K562 (cell line): Measurements from ENCODE around the gene MED20. TPM values are rescaled to one million over a fixed set of nuclear protein-coding genes. Genes with fewer than 3 reads are reported as not detected.

Experiments
- ATAC-seq: fragments of 200-7000 bp; cut with Tn5 transposase; 3 replicates; pipeline ENCODE4 v1.9.1; 2020; ENCODE audit warnings: moderate library complexity
- BruUV-seq: library from RNA; stranded (reverse); fragments of 400-500 nt; replicated peaks from 2 replicates; lab custom pipeline; 2021; lab: Mats Ljungman, UMichigan
- CTCF ChIA-PET: fragments of 300-600 bp; formaldehyde crosslinking; extraction: SDS; loops from one replicate; lab custom pipeline; 2021; ENCODE audit warnings: low intra/inter-chr PET ratio; lab: Yijun Ruan, JAX
- POLR2A ChIA-PET: fragments of 300-600, 350-650 bp; sonication (Branson Sonifier 250); formaldehyde crosslinking; extraction: SDS; loops from one replicate; lab custom pipeline; 2021; ENCODE audit warnings: antibody characterized with exemption, inconsistent platforms; lab: Yijun Ruan, JAX
- DNase-seq, 4 experiments: peaks; one replicate each; pipeline versions ENCODE4 v3.0.0 to v3.0.0-alpha.2; 2011 to 2018; ENCODE audit warnings: low spot score in 3 of 4, mixed read lengths in 3 of 4; ENCODE audit errors: extremely low read depth in 1 of 4
- FAIRE-seq: peaks from 2 replicates; lab custom pipeline; 2011; peaks lifted over from hg19 to GRCh38; lab: Jason Lieb, UNC
- H2AFZ ChIP-seq: 2 replicates; pipeline ENCODE4 v1.6.0; 2011; ENCODE audit warnings: low read depth, low read length, control low read depth, inconsistent platforms
- H3K27ac ChIP-seq: fragments of 200-600 bp; 3 replicates; pipeline ENCODE4 v1.8.0; 2011; ENCODE audit warnings: low read depth, mild to moderate bottlenecking, control low read depth, inconsistent platforms, low read length, moderate library complexity, mixed read lengths; ENCODE audit errors: extremely low read depth
- H3K27me3 ChIP-seq, 2 experiments: fragments of 300-600 bp in 1 of 2; 2 replicates in 1 of 2; 3 replicates in 1 of 2; pipeline versions ENCODE4 v1.6.0 to v1.8.0; 2011; ENCODE audit warnings: inconsistent platforms in 2 of 2, low read length in 2 of 2, mild to moderate bottlenecking in 1 of 2, mixed read lengths in 1 of 2, moderate library complexity in 1 of 2; ENCODE audit not compliant: control insufficient read depth in 2 of 2, insufficient read depth in 2 of 2
- H3K36me3 ChIP-seq: fragments of 300-600 bp; 3 replicates; pipeline ENCODE4 v1.8.0; 2011; ENCODE audit warnings: mild to moderate bottlenecking, low read length, inconsistent platforms; ENCODE audit not compliant: control insufficient read depth, insufficient read depth
- H3K4me1 ChIP-seq, 2 experiments: fragments of 200-600 bp in 1 of 2; replicated peaks in 1 of 2; 2 replicates in 1 of 2; 3 replicates in 1 of 2; pipeline versions ENCODE4 v1.5.1 to v1.8.0; 2011; ENCODE audit warnings: inconsistent platforms in 2 of 2, low read length in 2 of 2, mild to moderate bottlenecking in 1 of 2, mixed read lengths in 1 of 2, moderate library complexity in 1 of 2; ENCODE audit not compliant: control insufficient read depth in 2 of 2, insufficient read depth in 2 of 2
- H3K4me2 ChIP-seq: 2 replicates; pipeline ENCODE4 v1.6.1; 2011; ENCODE audit warnings: low read length, control low read depth, inconsistent platforms, mixed read lengths; ENCODE audit not compliant: insufficient read depth
- H3K4me3 ChIP-seq: fragments of 200-600 bp; sonication (generic), shearing (Covaris generic); 2 replicates; pipeline ENCODE4 v1.5.1; 2016; ENCODE audit warnings: control low read depth, inconsistent platforms
- H3K79me2 ChIP-seq: fragments of 200-600 bp; 3 replicates; pipeline ENCODE4 v1.8.0; 2011; ENCODE audit warnings: low read length, inconsistent platforms; ENCODE audit not compliant: control insufficient read depth, insufficient read depth
- H3K9ac ChIP-seq, 2 experiments: 2 replicates each; pipeline versions ENCODE4 v1.6.0 to v1.6.1; 2011; ENCODE audit warnings: low read depth in 2 of 2, low read length in 2 of 2, control low read depth in 1 of 2, inconsistent platforms in 1 of 2, mild to moderate bottlenecking in 1 of 2, mixed read lengths in 1 of 2; ENCODE audit not compliant: insufficient read depth in 1 of 2
- H3K9me1 ChIP-seq: one replicate; pipeline ENCODE4 v1.6.0; 2011; ENCODE audit warnings: inconsistent platforms, mild to moderate bottlenecking, low read length, moderate library complexity; ENCODE audit not compliant: control insufficient read depth, insufficient read depth
- H3K9me3 ChIP-seq: replicated peaks from 2 replicates; pipeline ENCODE4 v1.5.1; 2011; ENCODE audit warnings: low read depth, low read length, inconsistent platforms; ENCODE audit not compliant: control insufficient read depth, insufficient read depth
- H4K20me1 ChIP-seq: replicated peaks from 2 replicates; pipeline ENCODE4 v1.6.1; 2011; ENCODE audit warnings: low read length, inconsistent platforms, mixed read lengths; ENCODE audit not compliant: control insufficient read depth, insufficient read depth
- CBFA2T3 ChIP-seq: fragments of 450-650 bp; IDR thresholded peaks from 2 replicates; pipeline ENCODE4 v1.6.1; 2017
- WGBS: fragments of 100-300 bp; shearing (Covaris generic); methylation state at CpG from one replicate; pipeline ENCODE4 v1.1.6; 2016; ENCODE audit warnings: low coverage, mixed read lengths; ENCODE audit not compliant: insufficient coverage; ENCODE audit errors: missing lambda C conversion rate; 5-methylcytosine and 5-hydroxymethylcytosine counted together
- in situ Hi-C: fragments of 300-500 bp; cut with MboI; formaldehyde crosslinking; loops from 4 replicates; pipeline ENCODE4 v1.15.0; 2018; ENCODE audit warnings: inconsistent platforms, mixed read lengths
- intact Hi-C: fragments of 100-400 bp; cut with micrococcal nuclease; formaldehyde crosslinking; loops from 2 replicates; pipeline ENCODE4 v1.14.2; 2022
- polyA plus RNA-seq, 8 experiments: library from polyadenylated mRNA; depleted of rRNA in 4 of 8; stranded (reverse) in 5 of 8; unstranded in 3 of 8; fragments of >200 nt; fragmentation: Nextera tagmentation in 2 of 8; fragmentation: Illumina TruSeq in 1 of 8; extraction: Ambion mirVana in 2 of 8; extraction: Trizol in 1 of 8; gene quantifications; 2 replicates each; pipeline versions ENCODE4 v1.2.1 to v1.2.3, GENCODE V29; 2011 to 2014; ENCODE audit warnings: inconsistent platforms in 1 of 8, missing spikeins in 1 of 8
- total RNA-seq, 7 experiments: library from RNA; depleted of rRNA in 6 of 7; stranded (reverse); fragments of >200 nt in 6 of 7; fragmentation: Illumina TruSeq in 2 of 7; extraction: Trizol in 2 of 7; gene quantifications; 2 replicates each; pipeline versions ENCODE4 v1.2.1 to v1.2.3, GENCODE V29; 2011 to 2021; ENCODE audit warnings: low replicate concordance in 1 of 7
- TF ChIP-seq, protein P1 (sequence below): sonication (generic); formaldehyde crosslinking; IDR thresholded peaks from 2 replicates; pipeline ENCODE4 v1.9.0; 2022; ENCODE audit warnings: mild to moderate bottlenecking, missing genetic modification reagents
- TF ChIP-seq, protein P2 (sequence below): IDR thresholded peaks from 3 replicates; pipeline ENCODE4 v1.6.1; 2011; ENCODE audit warnings: borderline replicate concordance, mild to moderate bottlenecking, moderate library complexity; ENCODE audit not compliant: insufficient read length; ENCODE audit errors: extremely low read depth

MED20 gene
- total and polyA plus RNA-seq, 9 of the 15 experiments (the other 6 are each of a cell fraction or from before 2014, with no cell fraction given), result 27.3 to 80.9 (median 46.0) TPM

DNA sequence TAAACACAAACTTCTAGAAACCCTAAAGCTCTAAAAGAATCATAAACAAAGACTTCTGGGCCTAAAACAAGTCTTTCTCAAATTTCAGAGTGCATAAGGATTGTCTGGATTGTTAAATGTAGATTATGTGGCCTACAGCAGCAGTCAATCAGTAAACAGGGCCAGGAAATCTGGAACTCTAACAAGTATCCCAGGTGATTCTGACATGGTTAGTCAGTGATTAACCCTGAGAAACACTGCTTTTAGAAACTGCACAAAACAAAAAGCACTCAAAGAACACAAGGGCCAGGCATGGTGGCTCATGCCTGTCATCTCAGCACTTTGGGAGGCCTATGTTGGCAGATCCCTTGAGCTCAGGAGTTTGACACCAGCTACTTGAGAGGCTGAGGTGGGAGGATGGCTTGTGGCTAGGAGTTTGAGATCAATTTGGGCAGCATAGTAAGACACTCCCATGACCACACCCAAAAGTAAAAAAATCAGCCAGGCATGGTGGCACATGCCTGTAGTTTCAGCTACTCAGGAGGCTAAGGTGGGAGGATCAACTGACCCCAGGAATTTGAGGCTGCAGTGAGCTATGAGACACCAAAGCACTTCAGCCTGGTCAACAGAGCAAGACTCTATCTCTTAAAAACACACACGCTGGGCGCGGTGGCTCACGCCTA lies 5.9 kb downstream of the MED20 start:
- ATAC-seq, result peak; percentile 14; the same call in 1 of the 3 replicates
- H3K79me2 ChIP-seq, result peaks cover 41% of the 10 kb centered on the region
- POLR2A ChIA-PET, result interaction anchor here (0.6 to 3.9 kb wide), 5 partner anchors 11 to 185 kb away, joined by 3 to 16 read pairs (median 4); partner anchors contain the start of gene TOMM6

More for the DNA sequence above, 5.9 kb downstream of the MED20 start:
- Histone ChIP-seq H3K9ac (peak overlapping the region in 1 of 2 experiments; percentile 10; a peak in 1 of 4 replicates), H3K27ac (no peak overlapping the region; the same call in 2 of the 3 replicates), H3K9me3 (no peaks in the 10 kb centered on the region), H3K4me3 (no peak overlapping the region), H3K36me3 (peaks cover 59% of the 10 kb centered on the region), H3K4me2 (no peak overlapping the region; the same call in 1 of the 2 replicates), H3K27me3 (no peaks in the 10 kb centered on the region), H3K9me1 (no peaks in the 10 kb centered on the region), H3K4me1 (peaks cover 3 to 12% of the 10 kb centered on the region in 2 experiments; a peak in 4 of 5 replicates), H2AFZ (no peak overlapping the region), H4K20me1 (no peaks in the 10 kb centered on the region)
- in situ Hi-C loops (no loop called here), intact Hi-C loops (no loop called here)
- DNase-seq, result no peak
- no peak for FAIRE-seq
- CTCF ChIA-PET, result no interaction called here
- BruUV-seq, result no TSS peak
- WGBS, result 69% methylated on average over 4 of the region's 4 CpGs
- peak; percentile 31 for TF ChIP-seq CBFA2T3
- TF ChIP-seq, protein P1, sequence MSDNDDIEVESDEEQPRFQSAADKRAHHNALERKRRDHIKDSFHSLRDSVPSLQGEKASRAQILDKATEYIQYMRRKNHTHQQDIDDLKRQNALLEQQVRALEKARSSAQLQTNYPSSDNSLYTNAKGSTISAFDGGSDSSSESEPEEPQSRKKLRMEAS (CRISPR knock-in tag), result 0 out of 2 replicates have a peak, but pooled peaks have one; percentile 13
- TF ChIP-seq, protein P2, sequence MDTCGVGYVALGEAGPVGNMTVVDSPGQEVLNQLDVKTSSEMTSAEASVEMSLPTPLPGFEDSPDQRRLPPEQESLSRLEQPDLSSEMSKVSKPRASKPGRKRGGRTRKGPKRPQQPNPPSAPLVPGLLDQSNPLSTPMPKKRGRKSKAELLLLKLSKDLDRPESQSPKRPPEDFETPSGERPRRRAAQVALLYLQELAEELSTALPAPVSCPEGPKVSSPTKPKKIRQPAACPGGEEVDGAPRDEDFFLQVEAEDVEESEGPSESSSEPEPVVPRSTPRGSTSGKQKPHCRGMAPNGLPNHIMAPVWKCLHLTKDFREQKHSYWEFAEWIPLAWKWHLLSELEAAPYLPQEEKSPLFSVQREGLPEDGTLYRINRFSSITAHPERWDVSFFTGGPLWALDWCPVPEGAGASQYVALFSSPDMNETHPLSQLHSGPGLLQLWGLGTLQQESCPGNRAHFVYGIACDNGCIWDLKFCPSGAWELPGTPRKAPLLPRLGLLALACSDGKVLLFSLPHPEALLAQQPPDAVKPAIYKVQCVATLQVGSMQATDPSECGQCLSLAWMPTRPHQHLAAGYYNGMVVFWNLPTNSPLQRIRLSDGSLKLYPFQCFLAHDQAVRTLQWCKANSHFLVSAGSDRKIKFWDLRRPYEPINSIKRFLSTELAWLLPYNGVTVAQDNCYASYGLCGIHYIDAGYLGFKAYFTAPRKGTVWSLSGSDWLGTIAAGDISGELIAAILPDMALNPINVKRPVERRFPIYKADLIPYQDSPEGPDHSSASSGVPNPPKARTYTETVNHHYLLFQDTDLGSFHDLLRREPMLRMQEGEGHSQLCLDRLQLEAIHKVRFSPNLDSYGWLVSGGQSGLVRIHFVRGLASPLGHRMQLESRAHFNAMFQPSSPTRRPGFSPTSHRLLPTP, result no peak
- TF ChIP-seq, all 486 proteins: peak for 2
